Neural cell (in vitro differentiated cells): ENCODE results near the gene GRM5. TPM values are rescaled to one million over a fixed set of nuclear protein-coding genes. Genes with fewer than 3 reads are reported as not detected.

ENCODE experiments used
- H2AFZ ChIP-seq: fragments of 200-600, 300-800 bp; sonication (generic), shearing (Covaris generic); 2 replicates; pipeline ENCODE4 v1.6.0; 2014; ENCODE audit warnings: low read depth, mild to moderate bottlenecking, antibody characterized with exemption, low read length, moderate library complexity
- H3F3A ChIP-seq: fragments of 200-600 bp; shearing (Covaris generic); 2 replicates; pipeline ENCODE4 v1.6.1; 2016; ENCODE audit warnings: mild to moderate bottlenecking, moderate library complexity, mixed read lengths, antibody characterized with exemption, low read length; ENCODE audit not compliant: insufficient read depth, poor library complexity, severe bottlenecking
- H3K27ac ChIP-seq: fragments of 200-600, 300-800 bp; sonication (generic), shearing (Covaris generic); 2 replicates; pipeline ENCODE4 v1.5.1; 2014; ENCODE audit warnings: mild to moderate bottlenecking, low read length, moderate library complexity
- H3K27me3 ChIP-seq: fragments of 300-800, 200-600 bp; sonication (generic), shearing (Covaris generic); 2 replicates; pipeline ENCODE4 v1.6.0; 2014; ENCODE audit warnings: mild to moderate bottlenecking, low read depth, low read length, moderate library complexity; ENCODE audit not compliant: insufficient read depth
- H3K36me3 ChIP-seq: fragments of 300-800, 200-600 bp; sonication (generic), shearing (Covaris generic); 2 replicates; pipeline ENCODE4 v1.5.1; 2014; ENCODE audit warnings: mild to moderate bottlenecking, antibody characterized with exemption, low read length, moderate library complexity; ENCODE audit not compliant: insufficient read depth
- H3K4me2 ChIP-seq: fragments of 300-800, 200-600 bp; sonication (generic), shearing (Covaris generic); 2 replicates; pipeline ENCODE4 v1.6.0; 2014; ENCODE audit warnings: mild to moderate bottlenecking, low read length
- H3K4me3 ChIP-seq: fragments of 300-800, 200-600 bp; sonication (generic), shearing (Covaris generic); 2 replicates; pipeline ENCODE4 v1.5.1; 2014; ENCODE audit warnings: mild to moderate bottlenecking, low read length, moderate library complexity
- H3K79me2 ChIP-seq: fragments of 200-600 bp; shearing (Covaris generic); replicated peaks from 2 replicates; pipeline ENCODE4 v1.6.0; 2014; ENCODE audit warnings: mild to moderate bottlenecking, low read length, moderate library complexity; ENCODE audit not compliant: insufficient read depth
- H3K9ac ChIP-seq: fragments of 300-800, 200-600 bp; sonication (generic), shearing (Covaris generic); 2 replicates; pipeline ENCODE4 v1.6.1; 2016; ENCODE audit warnings: mild to moderate bottlenecking, low read length, mixed read lengths
- H3K9me2 ChIP-seq: fragments of 200-600 bp; shearing (Covaris generic); 2 replicates; pipeline ENCODE4 v1.6.1; 2016; ENCODE audit warnings: mild to moderate bottlenecking, low read length, mixed read lengths; ENCODE audit not compliant: insufficient read depth
- H3K9me3 ChIP-seq: fragments of 200-600, 300-800 bp; sonication (generic), shearing (Covaris generic); 2 replicates; pipeline ENCODE4 v1.6.1; 2016; ENCODE audit warnings: mild to moderate bottlenecking, mixed run types, low read length, moderate library complexity, mixed read lengths
- H4K20me1 ChIP-seq: fragments of 200-600 bp; shearing (Covaris generic); 2 replicates; pipeline ENCODE4 v1.6.1; 2016; ENCODE audit warnings: mild to moderate bottlenecking, mixed run types; ENCODE audit not compliant: insufficient read depth
- EP300 ChIP-seq: fragments of 450-650 bp; conservative IDR thresholded peaks from 2 replicates; pipeline ENCODE4 v1.6.1; 2014; ENCODE audit warnings: antibody characterized with exemption, mild to moderate bottlenecking, moderate library complexity; ENCODE audit not compliant: poor library complexity, severe bottlenecking
- EZH2 ChIP-seq: fragments of 200-600, 300-800 bp; shearing (Covaris generic), sonication (generic); IDR thresholded peaks from 2 replicates; pipeline ENCODE4 v1.6.1; 2014; ENCODE audit warnings: antibody characterized with exemption, low read length, borderline replicate concordance, mild to moderate bottlenecking; ENCODE audit not compliant: insufficient read depth, poor library complexity, severe bottlenecking
- MXI1 ChIP-seq: fragments of 450-650 bp; conservative IDR thresholded peaks from 2 replicates; pipeline ENCODE4 v1.6.1; 2014; ENCODE audit warnings: antibody characterized with exemption, mild to moderate bottlenecking; ENCODE audit not compliant: poor library complexity, severe bottlenecking
- POLR2AphosphoS5 ChIP-seq: IDR thresholded peaks from 2 replicates; pipeline ENCODE4 v1.6.1; 2012
- RAD21 ChIP-seq: fragments of 450-650 bp; conservative IDR thresholded peaks from 2 replicates; pipeline ENCODE4 v1.6.1; 2014; ENCODE audit warnings: antibody characterized with exemption, mild to moderate bottlenecking, moderate library complexity
- REST ChIP-seq: IDR thresholded peaks from 2 replicates; pipeline ENCODE4 v1.6.1; 2012; ENCODE audit warnings: borderline replicate concordance
- SMC3 ChIP-seq: fragments of 450-650 bp; conservative IDR thresholded peaks from 2 replicates; pipeline ENCODE4 v1.6.1; 2014; ENCODE audit warnings: antibody characterized with exemption, mild to moderate bottlenecking, moderate library complexity; ENCODE audit not compliant: poor library complexity
- TAF1 ChIP-seq: IDR thresholded peaks from 2 replicates; pipeline ENCODE4 v1.6.1; 2012; ENCODE audit warnings: low read depth
- polyA plus RNA-seq: library from polyadenylated mRNA; depleted of rRNA; stranded (reverse); fragments of >200 nt; gene quantifications from 2 replicates; pipeline ENCODE4 v1.2.3, GENCODE V29; 2014
- TF ChIP-seq, protein P1 (sequence below): fragments of 450-650 bp; IDR thresholded peaks from 2 replicates; pipeline ENCODE4 v1.5.1; 2014; ENCODE audit warnings: antibody characterized with exemption, mild to moderate bottlenecking, moderate library complexity; ENCODE audit not compliant: poor library complexity, severe bottlenecking

The GRM5 gene
- polyA plus RNA-seq, 1 donor from 2014 or later: 11.8 TPM

DNA sequence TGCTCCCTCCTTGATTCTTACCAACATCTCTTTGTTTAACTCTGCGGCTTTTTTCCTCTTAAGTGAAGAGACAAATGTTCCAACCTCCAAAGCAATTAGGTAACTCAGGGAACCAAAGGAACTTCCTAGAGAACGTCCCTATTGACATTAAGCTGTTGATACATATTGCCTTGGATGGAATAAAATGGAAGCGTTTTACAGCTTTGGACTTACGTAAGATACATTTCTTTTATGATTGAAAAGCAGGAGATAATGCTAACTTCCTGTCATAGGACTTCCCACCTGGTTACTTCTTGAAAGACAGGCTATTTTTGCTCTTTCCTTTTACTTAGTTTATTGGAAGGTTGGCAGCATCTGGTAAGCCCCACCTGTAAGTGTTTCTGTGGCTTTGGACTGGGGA lies 482.5 kb downstream of the GRM5 start:
- TF ChIP-seq EZH2 (no peak), REST (no peak), RAD21 (no peak), POLR2AphosphoS5 (no peak), EP300 (no peak), MXI1 (no peak), TAF1 (no peak), SMC3 (no peak)
- TF ChIP-seq, protein P1, sequence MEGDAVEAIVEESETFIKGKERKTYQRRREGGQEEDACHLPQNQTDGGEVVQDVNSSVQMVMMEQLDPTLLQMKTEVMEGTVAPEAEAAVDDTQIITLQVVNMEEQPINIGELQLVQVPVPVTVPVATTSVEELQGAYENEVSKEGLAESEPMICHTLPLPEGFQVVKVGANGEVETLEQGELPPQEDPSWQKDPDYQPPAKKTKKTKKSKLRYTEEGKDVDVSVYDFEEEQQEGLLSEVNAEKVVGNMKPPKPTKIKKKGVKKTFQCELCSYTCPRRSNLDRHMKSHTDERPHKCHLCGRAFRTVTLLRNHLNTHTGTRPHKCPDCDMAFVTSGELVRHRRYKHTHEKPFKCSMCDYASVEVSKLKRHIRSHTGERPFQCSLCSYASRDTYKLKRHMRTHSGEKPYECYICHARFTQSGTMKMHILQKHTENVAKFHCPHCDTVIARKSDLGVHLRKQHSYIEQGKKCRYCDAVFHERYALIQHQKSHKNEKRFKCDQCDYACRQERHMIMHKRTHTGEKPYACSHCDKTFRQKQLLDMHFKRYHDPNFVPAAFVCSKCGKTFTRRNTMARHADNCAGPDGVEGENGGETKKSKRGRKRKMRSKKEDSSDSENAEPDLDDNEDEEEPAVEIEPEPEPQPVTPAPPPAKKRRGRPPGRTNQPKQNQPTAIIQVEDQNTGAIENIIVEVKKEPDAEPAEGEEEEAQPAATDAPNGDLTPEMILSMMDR: no peak
- no peaks in the 10 kb centered on the region for H3K36me3 ChIP-seq
- no peaks in the 10 kb centered on the region for H3F3A ChIP-seq
- no peaks in the 10 kb centered on the region for H3K79me2 ChIP-seq
- no peak overlapping the region for H3K4me3 ChIP-seq
- no peaks in the 10 kb centered on the region for H3K27me3 ChIP-seq
- H3K9me2 ChIP-seq: no peaks in the 10 kb centered on the region
- no peak overlapping the region for H3K27ac ChIP-seq
- H3K4me2 ChIP-seq: no peak overlapping the region
- no peaks in the 10 kb centered on the region for H3K9me3 ChIP-seq
- no peak overlapping the region for H3K9ac ChIP-seq
- no peaks in the 10 kb centered on the region for H4K20me1 ChIP-seq
- no peak overlapping the region for H2AFZ ChIP-seq

GRCh38 chr11:88579466-88579865 lies 486.3 kb downstream of the GRM5 start:
- no peak overlapping the region for H3K4me3 ChIP-seq
- no peak overlapping the region for H3K9ac ChIP-seq
- H3K27ac ChIP-seq: no peak overlapping the region
- H3K79me2 ChIP-seq: no peaks in the 10 kb centered on the region
- H3K36me3 ChIP-seq: no peaks in the 10 kb centered on the region
- H3K4me2 ChIP-seq: no peak overlapping the region
- no peaks in the 10 kb centered on the region for H3K9me3 ChIP-seq
- no peaks in the 10 kb centered on the region for H3K27me3 ChIP-seq
- H4K20me1 ChIP-seq: no peaks in the 10 kb centered on the region
- no peaks in the 10 kb centered on the region for H3K9me2 ChIP-seq
- no peak overlapping the region for H2AFZ ChIP-seq
- no peaks in the 10 kb centered on the region for H3F3A ChIP-seq
- TF ChIP-seq POLR2AphosphoS5 (no peak), MXI1 (no peak), RAD21 (no peak), EP300 (no peak), REST (no peak), EZH2 (no peak), SMC3 (no peak), TAF1 (no peak)
- TF ChIP-seq, protein P1: no peak
